K562 (cell line): ENCODE data around the gene SFXN3. TPM values are rescaled to one million over a fixed set of nuclear protein-coding genes. Genes with fewer than 3 reads are reported as not detected.

Source experiments
- COPS2 ChIP-seq: fragments of 450-650 bp; conservative IDR thresholded peaks from 2 replicates; pipeline ENCODE4 v1.6.1; 2016; ENCODE audit warnings: mild to moderate bottlenecking, moderate library complexity
- ETV1 ChIP-seq: fragments of 450-650 bp; conservative IDR thresholded peaks from 2 replicates; pipeline ENCODE4 v1.6.1; 2016; ENCODE audit warnings: missing genetic modification characterization, control low read depth, low read depth, missing compliant biosample characterization
- GATAD2B ChIP-seq: fragments of 450-650 bp; IDR thresholded peaks from 2 replicates; pipeline ENCODE4 v1.6.1; 2017; ENCODE audit warnings: mild to moderate bottlenecking, borderline replicate concordance
- KLF16 ChIP-seq: IDR thresholded peaks from 2 replicates; pipeline ENCODE4 v1.6.1; 2016; ENCODE audit warnings: antibody characterized with exemption
- PATZ1 ChIP-seq: fragments of 250-450 bp; sonication (Bioruptor Pico); IDR thresholded peaks from 2 replicates; pipeline ENCODE4 v1.5.0; 2020; ENCODE audit warnings: mild to moderate bottlenecking, borderline replicate concordance
- PCBP1 ChIP-seq: fragments of 200-400 bp; formaldehyde crosslinking; IDR thresholded peaks from 2 replicates; pipeline ENCODE4 v1.6.1; 2018; ENCODE audit warnings: mild to moderate bottlenecking, low read depth, low read length; ENCODE audit not compliant: poor library complexity, severe bottlenecking
- PRDM10 ChIP-seq: fragments of 450-650 bp; IDR thresholded peaks from 2 replicates; pipeline ENCODE4 v1.6.1; 2018; ENCODE audit not compliant: partially characterized antibody
- RCOR1 ChIP-seq, 2 experiments: IDR thresholded peaks; 2 replicates each; pipeline ENCODE4 v1.6.1; 2012; ENCODE audit warnings: low read depth in 2 of 2, low read length in 2 of 2, borderline replicate concordance in 1 of 2, improper control_type of control experiment in 1 of 2
- SMARCE1 ChIP-seq: fragments of 450-650 bp; IDR thresholded peaks from 2 replicates; pipeline ENCODE4 v1.7.1; 2016; ENCODE audit warnings: mild to moderate bottlenecking
- TEAD4 ChIP-seq, 2 experiments: sonication (generic) in 1 of 2; formaldehyde crosslinking in 1 of 2; IDR thresholded peaks; 2 replicates each; pipeline versions ENCODE4 v1.6.1 to v1.8.0; 2012 to 2022; ENCODE audit warnings: borderline replicate concordance in 1 of 2, inconsistent platforms in 1 of 2, low read length in 1 of 2, mild to moderate bottlenecking in 1 of 2, missing genetic modification reagents in 1 of 2
- ZNF395 ChIP-seq: fragments of 200-800 bp; sonication (Bioruptor generic); IDR thresholded peaks from 2 replicates; pipeline ENCODE4 v1.6.1; 2017; ENCODE audit warnings: missing genetic modification characterization, missing compliant biosample characterization
- ZNF589 ChIP-seq: fragments of 200-800 bp; sonication (Bioruptor generic); IDR thresholded peaks from 2 replicates; pipeline ENCODE4 v1.6.1; 2016; ENCODE audit warnings: low read depth, missing genetic modification characterization, missing compliant biosample characterization
- polyA plus RNA-seq, 8 experiments: library from polyadenylated mRNA; depleted of rRNA in 4 of 8; stranded (reverse) in 5 of 8; unstranded in 3 of 8; fragments of >200 nt; fragmentation: Nextera tagmentation in 2 of 8; fragmentation: Illumina TruSeq in 1 of 8; extraction: Ambion mirVana in 2 of 8; extraction: Trizol in 1 of 8; gene quantifications; 2 replicates each; pipeline versions ENCODE4 v1.2.1 to v1.2.3, GENCODE V29; 2011 to 2014; ENCODE audit warnings: inconsistent platforms in 1 of 8, missing spikeins in 1 of 8
- total RNA-seq, 7 experiments: library from RNA; depleted of rRNA in 6 of 7; stranded (reverse); fragments of >200 nt in 6 of 7; fragmentation: Illumina TruSeq in 2 of 7; extraction: Trizol in 2 of 7; gene quantifications; 2 replicates each; pipeline versions ENCODE4 v1.2.1 to v1.2.3, GENCODE V29; 2011 to 2021; ENCODE audit warnings: low replicate concordance in 1 of 7

Gene SFXN3
- total and polyA plus RNA-seq, 9 of the 15 experiments (the other 6 are each of a cell fraction or from before 2014, with no cell fraction given) = 0.24 to 4.6 (median 0.86) TPM

GRCh38 chr10:101060951-101061623 lies 30.1 kb downstream of the SFXN3 start (continued):
- TF ChIP-seq PRDM10 (peak; percentile 35), ZNF395 (CRISPR knock-in tag) (peak; percentile 43), TEAD4 (IDR thresholded peaks at IDR 0.05; ENCODE audit: low read length) (0 out of 2 replicates have a peak, but pooled peaks have one; percentile 17), TEAD4 (CRISPR knock-in tag; IDR thresholded peaks at IDR 0.05; ENCODE audit: borderline replicate concordance) (no peak), PATZ1 (CRISPR knock-in tag) (no peak), ZNF589 (CRISPR knock-in tag) (peak; percentile 56; the same call in 1 of the 2 replicates), COPS2 (no peak), ETV1 (tag) (peak; percentile 92), KLF16 (0 out of 2 replicates have a peak, but pooled peaks have one; percentile 16), RCOR1 (IDR thresholded peaks at IDR 0.05; ENCODE audit: borderline replicate concordance in 1 of 2, low read depth in 2 of 2, low read length in 2 of 2) (peak in 1 of 2 experiments; percentile 46; a peak in 1 of 4 replicates), GATAD2B (peak; percentile 50; the same call in 1 of the 2 replicates), SMARCE1 (no peak), PCBP1 (peak; percentile 81)
